SK-N-SH treated with all-trans-retinoic acid at 6 μM for 48 hours (cell line): Measurements from ENCODE around the gene AEN.

ENCODE experiments used
- CREB5 ChIP-seq: fragments of 250-450 bp; sonication (Bioruptor Pico); IDR thresholded peaks from 2 replicates; pipeline ENCODE4 v1.5.1; 2020; ENCODE audit warnings: low read depth, mild to moderate bottlenecking, moderate library complexity
- PATZ1 ChIP-seq: fragments of 250-450 bp; sonication (Bioruptor Pico); IDR thresholded peaks from 2 replicates; pipeline ENCODE4 v1.8.0; 2020; ENCODE audit warnings: mild to moderate bottlenecking, moderate library complexity, borderline replicate concordance
- TCF4 ChIP-seq: fragments of 250-450 bp; sonication (Bioruptor Pico); IDR thresholded peaks from 2 replicates; pipeline ENCODE4 v1.8.0; 2021; ENCODE audit warnings: mild to moderate bottlenecking, moderate library complexity, borderline replicate concordance
- ZFP30 ChIP-seq: fragments of 450-650 bp; formaldehyde crosslinking; IDR thresholded peaks from 2 replicates; pipeline ENCODE4 v1.5.0; 2022; ENCODE audit warnings: mild to moderate bottlenecking, moderate library complexity
- ZNF565 ChIP-seq: fragments of 450-650 bp; formaldehyde crosslinking; conservative IDR thresholded peaks from 2 replicates; pipeline ENCODE4 v1.5.0; 2020; ENCODE audit warnings: low read depth, mild to moderate bottlenecking, moderate library complexity
- ZNF8 ChIP-seq: fragments of 450-650 bp; formaldehyde crosslinking; IDR thresholded peaks from 2 replicates; pipeline ENCODE4 v1.5.0; 2020; ENCODE audit warnings: mild to moderate bottlenecking, moderate library complexity

- no peak for TF ChIP-seq TCF4 (CRISPR knock-in tag)
- TF ChIP-seq ZFP30 (CRISPR knock-in tag) = no peak
- TF ChIP-seq ZNF565 (CRISPR knock-in tag) = no peak
- no peak for TF ChIP-seq ZNF8 (CRISPR knock-in tag)
- TF ChIP-seq PATZ1 (CRISPR knock-in tag) = no peak
- TF ChIP-seq CREB5 (CRISPR knock-in tag) = no peak
Measured at GRCh38 chr15:88623061-88623460, 1.9 kb downstream of the AEN start.
